ENCODE measurements around the gene ATP11A. TPM values are rescaled to one million over a fixed set of nuclear protein-coding genes. Genes with fewer than 3 reads are reported as not detected.

ATP11A gene
- total RNA-seq, 2 donors from 2014 or later, result 33.8 to 41.0 TPM

GRCh38 chr13:112713517-112714253 is 23.8 kb downstream of the ATP11A start:
- H3K36me3 Mint-ChIP-seq (ENCODE audit: insufficient read depth in 2 of 2), result no peaks in the 10 kb centered on the region
- H3K4me3 Mint-ChIP-seq, result no peak overlapping the region
- no peak overlapping the region for H3K27ac Mint-ChIP-seq
- DNase-seq (no peak), ATAC-seq (replicated peaks in 1 of 2) (no peak)
- peaks cover 22% of the 10 kb centered on the region for H3K4me1 Mint-ChIP-seq (ENCODE audit: low read depth)
- no peaks in the 10 kb centered on the region for H3K27me3 Mint-ChIP-seq (ENCODE audit: low read depth)
- H3K9me3 Mint-ChIP-seq, result no peaks in the 10 kb centered on the region

GRCh38 chr13:112714376-112715174 is 24.7 kb downstream of the ATP11A start:
- no peak overlapping the region for H3K4me3 Mint-ChIP-seq
- DNase-seq (no peak), ATAC-seq (replicated peaks in 1 of 2) (no peak)
- no peaks in the 10 kb centered on the region for H3K9me3 Mint-ChIP-seq
- H3K4me1 Mint-ChIP-seq (ENCODE audit: low read depth), result peaks cover 22% of the 10 kb centered on the region
- no peaks in the 10 kb centered on the region for H3K27me3 Mint-ChIP-seq (ENCODE audit: low read depth)
- no peak overlapping the region for H3K27ac Mint-ChIP-seq
- no peaks in the 10 kb centered on the region for H3K36me3 Mint-ChIP-seq (ENCODE audit: insufficient read depth in 2 of 2)

- no peak for ATAC-seq (replicated peaks in 1 of 2)
- Mint-ChIP-seq H3K27me3 (ENCODE audit: low read depth) (no peaks in the 10 kb centered on the region), H3K36me3 (ENCODE audit: insufficient read depth in 2 of 2) (no peaks in the 10 kb centered on the region), H3K4me1 (ENCODE audit: low read depth) (peaks cover 22% of the 10 kb centered on the region), H3K4me3 (no peak overlapping the region), H3K27ac (no peak overlapping the region), H3K9me3 (no peaks in the 10 kb centered on the region)
- DNase-seq, result no peak
These were observed 25.4 kb downstream of the ATP11A start for GRCh38 chr13:112715210-112715609.

- peaks cover 22% of the 10 kb centered on the region for H3K4me1 Mint-ChIP-seq (ENCODE audit: low read depth)
- H3K27me3 Mint-ChIP-seq (ENCODE audit: low read depth), result no peaks in the 10 kb centered on the region
- H3K27ac Mint-ChIP-seq, result no peak overlapping the region
- ATAC-seq (replicated peaks in 1 of 2), result no peak
- H3K9me3 Mint-ChIP-seq, result no peaks in the 10 kb centered on the region
- no peaks in the 10 kb centered on the region for H3K36me3 Mint-ChIP-seq (ENCODE audit: insufficient read depth in 2 of 2)
- no peak overlapping the region for H3K4me3 Mint-ChIP-seq
- DNase-seq, result no peak
These were observed 26.1 kb downstream of the ATP11A start for GRCh38 chr13:112715715-112716460.

DNA sequence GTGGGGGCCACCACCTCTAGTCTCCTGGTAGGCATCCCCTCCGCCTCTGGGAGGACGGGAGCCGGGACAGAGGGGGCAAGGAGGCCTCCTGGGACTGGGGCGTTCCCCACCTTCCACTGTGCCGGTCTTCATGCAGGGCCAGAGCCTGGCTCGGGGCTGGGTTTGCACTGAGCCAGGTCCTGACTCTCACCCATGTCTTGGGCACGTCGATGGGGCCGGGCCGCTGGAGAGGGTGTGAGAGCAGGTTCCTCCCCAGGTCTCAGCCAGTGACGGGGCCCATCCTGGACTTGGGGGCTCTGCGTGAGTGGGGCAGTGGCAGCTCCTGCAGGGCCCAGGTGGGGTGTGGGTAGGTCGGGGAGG is 26.6 kb downstream of the ATP11A start:
- H3K27ac Mint-ChIP-seq, result no peak overlapping the region
- ATAC-seq (replicated peaks in 1 of 2) (no peak), DNase-seq (no peak)
- no peaks in the 10 kb centered on the region for H3K27me3 Mint-ChIP-seq (ENCODE audit: low read depth)
- no peaks in the 10 kb centered on the region for H3K9me3 Mint-ChIP-seq
- no peak overlapping the region for H3K4me3 Mint-ChIP-seq
- peaks cover 16% of the 10 kb centered on the region for H3K4me1 Mint-ChIP-seq (ENCODE audit: low read depth)
- no peaks in the 10 kb centered on the region for H3K36me3 Mint-ChIP-seq (ENCODE audit: insufficient read depth in 2 of 2)

GRCh38 chr13:112716841-112717520 is 27.1 kb downstream of the ATP11A start:
- ATAC-seq (replicated peaks in 1 of 2) (no peak), DNase-seq (no peak)
- H3K4me3 Mint-ChIP-seq, result no peak overlapping the region
- no peak overlapping the region for H3K27ac Mint-ChIP-seq
- H3K4me1 Mint-ChIP-seq (ENCODE audit: low read depth), result peaks cover 11% of the 10 kb centered on the region
- H3K9me3 Mint-ChIP-seq, result no peaks in the 10 kb centered on the region
- no peaks in the 10 kb centered on the region for H3K36me3 Mint-ChIP-seq (ENCODE audit: insufficient read depth in 2 of 2)
- H3K27me3 Mint-ChIP-seq (ENCODE audit: low read depth), result no peaks in the 10 kb centered on the region

- DNase-seq (no peak), ATAC-seq (replicated peaks in 1 of 2) (no peak)
- no peak overlapping the region for H3K4me3 Mint-ChIP-seq
- H3K27me3 Mint-ChIP-seq (ENCODE audit: low read depth), result no peaks in the 10 kb centered on the region
- no peaks in the 10 kb centered on the region for H3K36me3 Mint-ChIP-seq (ENCODE audit: insufficient read depth in 2 of 2)
- no peaks in the 10 kb centered on the region for H3K9me3 Mint-ChIP-seq
- H3K27ac Mint-ChIP-seq, result no peak overlapping the region
- H3K4me1 Mint-ChIP-seq (ENCODE audit: low read depth), result peaks cover 5% of the 10 kb centered on the region
These were observed 28.5 kb downstream of the ATP11A start for GRCh38 chr13:112718318-112718717.

- Mint-ChIP-seq H3K27ac (no peak overlapping the region), H3K36me3 (ENCODE audit: insufficient read depth in 2 of 2) (no peaks in the 10 kb centered on the region), H3K4me3 (no peak overlapping the region), H3K27me3 (ENCODE audit: low read depth) (no peaks in the 10 kb centered on the region), H3K4me1 (ENCODE audit: low read depth) (peaks cover 5% of the 10 kb centered on the region), H3K9me3 (no peaks in the 10 kb centered on the region)
- ATAC-seq (replicated peaks in 1 of 2) (no peak), DNase-seq (no peak)
These were observed 29.2 kb downstream of the ATP11A start for GRCh38 chr13:112719016-112719415.

GRCh38 chr13:112719556-112719955 is 29.7 kb downstream of the ATP11A start:
- Mint-ChIP-seq H3K27me3 (ENCODE audit: low read depth) (no peaks in the 10 kb centered on the region), H3K36me3 (ENCODE audit: insufficient read depth in 2 of 2) (no peaks in the 10 kb centered on the region), H3K9me3 (no peaks in the 10 kb centered on the region), H3K4me1 (ENCODE audit: low read depth) (peaks cover 10% of the 10 kb centered on the region), H3K4me3 (no peak overlapping the region), H3K27ac (no peak overlapping the region)
- DNase-seq (no peak), ATAC-seq (replicated peaks in 1 of 2) (no peak)

GRCh38 chr13:112720251-112720650 is 30.4 kb downstream of the ATP11A start:
- no peak overlapping the region for H3K27ac Mint-ChIP-seq

DNA sequence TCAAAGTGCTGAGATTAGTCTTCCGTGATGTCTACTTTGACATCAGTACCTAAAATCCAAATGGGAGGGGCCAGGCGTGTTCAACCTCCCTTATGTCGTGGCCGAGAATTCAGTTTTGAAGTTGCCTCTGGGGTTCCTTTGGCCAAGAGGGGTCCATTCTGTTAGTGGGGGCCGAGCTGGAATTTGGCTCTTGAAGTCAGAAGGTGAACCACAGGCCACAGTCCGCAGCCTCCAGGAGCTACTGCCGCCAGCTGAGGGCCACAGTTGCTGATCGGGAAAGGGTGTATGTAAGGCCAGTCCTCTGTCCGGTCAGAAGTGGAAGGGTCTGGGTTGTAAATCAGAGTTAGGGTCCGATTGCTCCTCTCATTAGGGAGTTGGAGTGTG is 31.0 kb downstream of the ATP11A start:
- Mint-ChIP-seq H3K27me3 (ENCODE audit: low read depth) (no peaks in the 10 kb centered on the region), H3K4me3 (no peak overlapping the region), H3K27ac (no peak overlapping the region), H3K4me1 (ENCODE audit: low read depth) (peaks cover 17% of the 10 kb centered on the region), H3K9me3 (no peaks in the 10 kb centered on the region), H3K36me3 (ENCODE audit: insufficient read depth in 2 of 2) (no peaks in the 10 kb centered on the region)
- no peak for ATAC-seq (replicated peaks in 1 of 2)
- DNase-seq, result no peak

More at GRCh38 chr13:112720251-112720650, 30.4 kb downstream of the ATP11A start:
- DNase-seq, result no peak
- Mint-ChIP-seq H3K36me3 (ENCODE audit: insufficient read depth in 2 of 2) (no peaks in the 10 kb centered on the region), H3K4me1 (ENCODE audit: low read depth) (peaks cover 12% of the 10 kb centered on the region), H3K4me3 (no peak overlapping the region), H3K27me3 (ENCODE audit: low read depth) (no peaks in the 10 kb centered on the region), H3K9me3 (no peaks in the 10 kb centered on the region)
- ATAC-seq (replicated peaks in 1 of 2), result no peak

DNA sequence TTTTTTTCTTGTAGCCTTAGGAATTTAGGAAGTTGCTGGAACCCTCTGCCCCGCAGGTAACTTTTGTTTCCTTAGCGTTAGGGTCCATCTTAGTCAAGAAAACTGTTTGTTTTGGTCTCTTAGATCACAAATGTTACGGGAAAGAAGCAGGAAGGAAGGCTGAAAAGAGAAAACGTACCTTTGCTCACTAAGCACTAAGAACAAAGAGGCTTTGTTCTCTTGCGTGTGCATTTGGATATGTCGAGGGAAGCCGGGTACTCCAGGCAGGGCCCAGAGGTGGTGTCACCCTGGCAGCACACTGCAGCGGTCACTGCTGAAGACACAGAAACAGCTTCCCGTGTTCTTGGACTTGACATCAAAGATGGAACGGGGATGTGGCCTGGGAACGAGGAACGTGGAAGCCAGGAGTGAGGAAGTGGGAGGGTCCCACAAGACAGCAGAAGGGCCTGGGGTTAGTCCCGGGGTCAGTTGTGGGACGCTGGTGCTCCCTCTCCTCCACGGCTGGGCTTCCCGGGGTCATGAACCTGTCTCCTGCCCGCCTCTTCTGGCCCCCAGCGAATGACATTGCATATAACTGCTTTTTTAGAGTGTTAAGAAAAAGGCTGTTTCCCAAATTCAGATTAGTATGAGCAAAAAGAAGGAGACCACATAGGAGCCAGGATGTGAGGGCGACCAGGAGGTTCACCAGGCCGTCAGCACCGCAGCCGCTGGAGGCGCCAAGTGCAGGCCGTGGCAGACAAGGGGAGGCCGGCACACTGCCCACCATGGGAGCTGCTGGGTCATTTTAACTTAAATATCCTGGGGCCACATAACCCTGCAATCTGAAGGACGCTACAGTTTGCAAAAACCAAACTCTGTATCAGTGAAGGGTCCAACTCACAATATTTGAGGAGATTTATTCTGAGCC is 31.6 kb downstream of the ATP11A start:
- no peaks in the 10 kb centered on the region for H3K36me3 Mint-ChIP-seq (ENCODE audit: insufficient read depth in 2 of 2)
- H3K27ac Mint-ChIP-seq, result no peak overlapping the region
- DNase-seq (no peak), ATAC-seq (replicated peaks in 1 of 2) (no peak)
- peaks cover 22% of the 10 kb centered on the region for H3K4me1 Mint-ChIP-seq (ENCODE audit: low read depth)
- no peaks in the 10 kb centered on the region for H3K27me3 Mint-ChIP-seq (ENCODE audit: low read depth)
- H3K9me3 Mint-ChIP-seq, result no peaks in the 10 kb centered on the region
- H3K4me3 Mint-ChIP-seq, result no peak overlapping the region

Data from activated T-cell treated with anti-CD3 and anti-CD28 coated beads, Interleukin-2, amount 50 U/mL, for 72 hours (primary cell).